Liver (tissue), 9 donors: ENCODE results near the gene GYG2. TPM values are rescaled to one million over a fixed set of nuclear protein-coding genes. Genes with fewer than 3 reads are reported as not detected.

Experiments
- DNase-seq: peaks from one replicate; pipeline ENCODE4 v3.0.0-alpha.2; 2017; ENCODE audit warnings: low spot score
- H3K27ac ChIP-seq, 2 donors: one replicate each; pipeline ENCODE4 v1.7.0; 2013; ENCODE audit warnings: inconsistent platforms in 2 of 2, low read length in 2 of 2, control low read depth in 1 of 2, low read depth in 1 of 2, mild to moderate bottlenecking in 1 of 2
- H3K27me3 ChIP-seq, 4 donors: one replicate each; pipeline versions ENCODE4 v1.6.1 to v1.7.0; 2013; ENCODE audit warnings: low read length in 3 of 4, inconsistent platforms in 1 of 4, mild to moderate bottlenecking in 1 of 4, moderate library complexity in 1 of 4; ENCODE audit not compliant: control insufficient read depth in 4 of 4, insufficient read depth in 4 of 4
- H3K36me3 ChIP-seq, 4 donors: one replicate each; pipeline versions ENCODE4 v1.6.1 to v1.7.0; 2013; ENCODE audit warnings: low read length in 3 of 4, mild to moderate bottlenecking in 3 of 4, low read depth in 1 of 4, moderate library complexity in 1 of 4; ENCODE audit not compliant: control insufficient read depth in 4 of 4, insufficient read depth in 3 of 4
- H3K4me1 ChIP-seq, 4 donors: one replicate each; pipeline versions ENCODE4 v1.6.1 to v1.7.0; 2013; ENCODE audit warnings: low read length in 3 of 4, mild to moderate bottlenecking in 3 of 4, moderate library complexity in 1 of 4; ENCODE audit not compliant: control insufficient read depth in 4 of 4, insufficient read depth in 4 of 4
- H3K4me3 ChIP-seq, 3 donors: one replicate each; pipeline versions ENCODE4 v1.6.1 to v1.7.0; 2013; ENCODE audit warnings: low read length in 3 of 3, control low read depth in 1 of 3, low read depth in 1 of 3, mild to moderate bottlenecking in 1 of 3
- H3K9ac ChIP-seq, 2 donors: one replicate each; pipeline ENCODE4 v1.7.0; 2013; ENCODE audit warnings: low read length in 2 of 2, mild to moderate bottlenecking in 2 of 2, moderate library complexity in 2 of 2, control low read depth in 1 of 2, low read depth in 1 of 2
- H3K9me3 ChIP-seq, 4 donors: one replicate each; pipeline versions ENCODE4 v1.6.1 to v1.7.0; 2013; ENCODE audit warnings: low read length in 3 of 4; ENCODE audit not compliant: control insufficient read depth in 4 of 4
- EGR1 ChIP-seq, 2 donors: IDR thresholded peaks; 2 replicates each; pipeline ENCODE4 v1.6.1; 2016 to 2018; ENCODE audit warnings: antibody characterized with exemption in 2 of 2, low read depth in 2 of 2
- FOXA1 ChIP-seq: IDR thresholded peaks from 2 replicates; pipeline ENCODE4 v1.6.1; 2016; ENCODE audit warnings: antibody characterized with exemption
- FOXA2 ChIP-seq: IDR thresholded peaks from 2 replicates; pipeline ENCODE4 v1.6.1; 2016; ENCODE audit warnings: antibody characterized with exemption
- GABPA ChIP-seq, 2 donors: IDR thresholded peaks in 1 of 2; conservative IDR thresholded peaks in 1 of 2; 2 replicates each; pipeline ENCODE4 v1.6.1; 2016; ENCODE audit warnings: antibody characterized with exemption in 2 of 2, mild to moderate bottlenecking in 1 of 2, moderate library complexity in 1 of 2
- HNF4A ChIP-seq, 2 donors: conservative IDR thresholded peaks; 2 replicates each; pipeline ENCODE4 v1.6.1; 2016; ENCODE audit warnings: antibody characterized with exemption in 2 of 2, mild to moderate bottlenecking in 2 of 2
- HNF4G ChIP-seq: IDR thresholded peaks from 2 replicates; pipeline ENCODE4 v1.6.1; 2016; ENCODE audit warnings: antibody characterized with exemption
- JUND ChIP-seq, 2 donors: IDR thresholded peaks; 2 replicates each; pipeline ENCODE4 v1.6.1; 2016; ENCODE audit warnings: antibody characterized with exemption in 2 of 2
- NR2F2 ChIP-seq: IDR thresholded peaks from 2 replicates; pipeline ENCODE4 v1.6.1; 2016; ENCODE audit warnings: antibody characterized with exemption
- RAD21 ChIP-seq, 2 donors: IDR thresholded peaks; 2 replicates each; pipeline ENCODE4 v1.6.1; 2016; ENCODE audit warnings: antibody characterized with exemption in 2 of 2, mild to moderate bottlenecking in 2 of 2
- RXRA ChIP-seq, 2 donors: IDR thresholded peaks; 2 replicates each; pipeline ENCODE4 v1.6.1; 2017 to 2018; ENCODE audit warnings: antibody characterized with exemption in 2 of 2, mild to moderate bottlenecking in 1 of 2
- SP1 ChIP-seq: IDR thresholded peaks from 2 replicates; pipeline ENCODE4 v1.6.1; 2018; ENCODE audit warnings: antibody characterized with exemption, mild to moderate bottlenecking
- TAF1 ChIP-seq: conservative IDR thresholded peaks from 2 replicates; pipeline ENCODE4 v1.6.1; 2016; ENCODE audit warnings: antibody characterized with exemption, mild to moderate bottlenecking
- YY1 ChIP-seq: IDR thresholded peaks from 2 replicates; pipeline ENCODE4 v1.6.1; 2016; ENCODE audit warnings: antibody characterized with exemption, mild to moderate bottlenecking
- WGBS: extraction: QIAGEN DNeasy Blood & Tissue Kit; methylation state at CpG from one replicate; pipeline ENCODE4 v1.1.7; 2013; 5-methylcytosine and 5-hydroxymethylcytosine counted together
- polyA plus RNA-seq, 2 donors: library from polyadenylated mRNA; stranded (reverse) in 1 of 2; unstranded in 1 of 2; fragments of 200-250 nt in 1 of 2; fragments of >200 nt in 1 of 2; fragmentation: Nextera tagmentation in 1 of 2; extraction: Ambion mirVana in 1 of 2; gene quantifications; one replicate each; pipeline versions ENCODE4 v1.2.1 to v1.2.3, GENCODE V29; 2013 to 2015
- total RNA-seq, 2 donors: library from RNA; depleted of rRNA; stranded (reverse); fragments of >200 nt; gene quantifications; one replicate each; pipeline ENCODE4 v1.2.3, GENCODE V29; 2014
- TF ChIP-seq, protein P1 (sequence below): IDR thresholded peaks from 2 replicates; pipeline ENCODE4 v1.6.1; 2016; ENCODE audit warnings: antibody characterized with exemption
- TF ChIP-seq, protein P2 (sequence below): IDR thresholded peaks from 2 replicates; pipeline ENCODE4 v1.6.1; 2016; ENCODE audit warnings: antibody characterized with exemption
- TF ChIP-seq, protein P3 (sequence below): IDR thresholded peaks from 2 replicates; pipeline ENCODE4 v1.6.1; 2016; ENCODE audit warnings: antibody characterized with exemption
- TF ChIP-seq, protein P4 (sequence below): fragments of 150-350 bp; IDR thresholded peaks from 2 replicates; pipeline ENCODE4 v1.5.1; 2017; ENCODE audit warnings: improper control_type of control experiment, low read depth, low read length; ENCODE audit not compliant: missing input control
- TF ChIP-seq, protein P5 (sequence below): IDR thresholded peaks from 2 replicates; pipeline ENCODE4 v1.6.1; 2016; ENCODE audit warnings: antibody characterized with exemption, mild to moderate bottlenecking
- donor health status: healthy.
- donor health status: healthy.
- donor health status: healthy.
- donor health status: healthy.
- donor health status: healthy.

The GYG2 gene
- total and polyA plus RNA-seq, 4 donors = 11.3 to 32.6 (median 14.3) TPM

DNA sequence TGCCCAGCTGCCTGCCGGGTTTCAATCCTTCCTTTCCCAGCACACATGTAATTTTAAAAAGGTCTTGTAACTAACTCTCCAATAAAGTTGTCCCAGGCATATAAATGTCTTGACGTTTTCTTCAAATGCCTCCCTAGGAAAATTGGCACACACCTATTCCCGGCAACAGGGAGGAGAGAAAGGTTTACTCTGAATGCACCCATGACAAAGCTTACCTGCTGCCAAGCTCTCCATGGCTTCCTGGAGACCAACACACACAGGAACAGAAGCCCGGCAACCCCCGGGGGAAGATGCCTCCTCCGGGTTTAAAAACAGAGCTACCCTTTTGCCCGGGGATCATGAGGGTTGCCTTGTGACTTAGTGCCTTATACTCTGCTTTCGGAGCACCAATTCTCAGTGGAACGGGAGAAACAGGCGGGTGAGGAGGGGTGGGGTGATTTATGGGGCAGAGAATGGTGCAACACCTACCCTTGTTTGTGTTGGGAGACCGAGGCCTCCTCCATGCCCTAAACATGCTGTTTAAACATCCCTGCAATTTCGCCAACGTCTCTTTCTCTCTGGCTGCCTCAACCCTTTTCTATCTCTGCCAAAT, 4.8 kb upstream of the GYG2 start:
- Histone ChIP-seq H3K27ac (peak overlapping the region; percentile 32 to 64), H3K4me3 (peak overlapping the region in 2 of 3 donors; percentile 11 to 31)

More for the DNA sequence above, 4.8 kb upstream of the GYG2 start:
- peaks cover 0 to 21% (median 5%) of the 10 kb centered on the region in 4 donors for H3K4me1 ChIP-seq
- H3K9ac ChIP-seq = peak overlapping the region in 1 of 2 donors; percentile 14
- no peaks in the 10 kb centered on the region for H3K27me3 ChIP-seq
- no peaks in the 10 kb centered on the region for H3K36me3 ChIP-seq
- 23% methylated on average over 13 of the region's 13 CpGs for WGBS
- no peak for DNase-seq
- no peak for TF ChIP-seq NR2F2
- peak; percentile 28 to 47 for TF ChIP-seq HNF4A (conservative IDR thresholded peaks at IDR 0.05)
- TF ChIP-seq FOXA1 = no peak
- TF ChIP-seq, protein P1, sequence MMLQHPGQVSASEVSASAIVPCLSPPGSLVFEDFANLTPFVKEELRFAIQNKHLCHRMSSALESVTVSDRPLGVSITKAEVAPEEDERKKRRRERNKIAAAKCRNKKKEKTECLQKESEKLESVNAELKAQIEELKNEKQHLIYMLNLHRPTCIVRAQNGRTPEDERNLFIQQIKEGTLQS = no peak
- TF ChIP-seq FOXA2 = peak; percentile 21
- TF ChIP-seq EGR1 (IDR thresholded peaks at IDR 0.05; ENCODE audit: low read depth in 2 of 2) = no peak
- TF ChIP-seq TAF1 = no peak
- TF ChIP-seq, protein P2, sequence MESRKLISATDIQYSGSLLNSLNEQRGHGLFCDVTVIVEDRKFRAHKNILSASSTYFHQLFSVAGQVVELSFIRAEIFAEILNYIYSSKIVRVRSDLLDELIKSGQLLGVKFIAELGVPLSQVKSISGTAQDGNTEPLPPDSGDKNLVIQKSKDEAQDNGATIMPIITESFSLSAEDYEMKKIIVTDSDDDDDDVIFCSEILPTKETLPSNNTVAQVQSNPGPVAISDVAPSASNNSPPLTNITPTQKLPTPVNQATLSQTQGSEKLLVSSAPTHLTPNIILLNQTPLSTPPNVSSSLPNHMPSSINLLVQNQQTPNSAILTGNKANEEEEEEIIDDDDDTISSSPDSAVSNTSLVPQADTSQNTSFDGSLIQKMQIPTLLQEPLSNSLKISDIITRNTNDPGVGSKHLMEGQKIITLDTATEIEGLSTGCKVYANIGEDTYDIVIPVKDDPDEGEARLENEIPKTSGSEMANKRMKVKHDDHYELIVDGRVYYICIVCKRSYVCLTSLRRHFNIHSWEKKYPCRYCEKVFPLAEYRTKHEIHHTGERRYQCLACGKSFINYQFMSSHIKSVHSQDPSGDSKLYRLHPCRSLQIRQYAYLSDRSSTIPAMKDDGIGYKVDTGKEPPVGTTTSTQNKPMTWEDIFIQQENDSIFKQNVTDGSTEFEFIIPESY = no peak
- TF ChIP-seq RAD21 (IDR thresholded peaks at IDR 0.05) = no peak
- TF ChIP-seq, protein P3, sequence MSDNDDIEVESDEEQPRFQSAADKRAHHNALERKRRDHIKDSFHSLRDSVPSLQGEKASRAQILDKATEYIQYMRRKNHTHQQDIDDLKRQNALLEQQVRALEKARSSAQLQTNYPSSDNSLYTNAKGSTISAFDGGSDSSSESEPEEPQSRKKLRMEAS = no peak
- TF ChIP-seq JUND (IDR thresholded peaks at IDR 0.05) = no peak
- TF ChIP-seq, protein P4, sequence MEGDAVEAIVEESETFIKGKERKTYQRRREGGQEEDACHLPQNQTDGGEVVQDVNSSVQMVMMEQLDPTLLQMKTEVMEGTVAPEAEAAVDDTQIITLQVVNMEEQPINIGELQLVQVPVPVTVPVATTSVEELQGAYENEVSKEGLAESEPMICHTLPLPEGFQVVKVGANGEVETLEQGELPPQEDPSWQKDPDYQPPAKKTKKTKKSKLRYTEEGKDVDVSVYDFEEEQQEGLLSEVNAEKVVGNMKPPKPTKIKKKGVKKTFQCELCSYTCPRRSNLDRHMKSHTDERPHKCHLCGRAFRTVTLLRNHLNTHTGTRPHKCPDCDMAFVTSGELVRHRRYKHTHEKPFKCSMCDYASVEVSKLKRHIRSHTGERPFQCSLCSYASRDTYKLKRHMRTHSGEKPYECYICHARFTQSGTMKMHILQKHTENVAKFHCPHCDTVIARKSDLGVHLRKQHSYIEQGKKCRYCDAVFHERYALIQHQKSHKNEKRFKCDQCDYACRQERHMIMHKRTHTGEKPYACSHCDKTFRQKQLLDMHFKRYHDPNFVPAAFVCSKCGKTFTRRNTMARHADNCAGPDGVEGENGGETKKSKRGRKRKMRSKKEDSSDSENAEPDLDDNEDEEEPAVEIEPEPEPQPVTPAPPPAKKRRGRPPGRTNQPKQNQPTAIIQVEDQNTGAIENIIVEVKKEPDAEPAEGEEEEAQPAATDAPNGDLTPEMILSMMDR = no peak
- TF ChIP-seq, protein P5, sequence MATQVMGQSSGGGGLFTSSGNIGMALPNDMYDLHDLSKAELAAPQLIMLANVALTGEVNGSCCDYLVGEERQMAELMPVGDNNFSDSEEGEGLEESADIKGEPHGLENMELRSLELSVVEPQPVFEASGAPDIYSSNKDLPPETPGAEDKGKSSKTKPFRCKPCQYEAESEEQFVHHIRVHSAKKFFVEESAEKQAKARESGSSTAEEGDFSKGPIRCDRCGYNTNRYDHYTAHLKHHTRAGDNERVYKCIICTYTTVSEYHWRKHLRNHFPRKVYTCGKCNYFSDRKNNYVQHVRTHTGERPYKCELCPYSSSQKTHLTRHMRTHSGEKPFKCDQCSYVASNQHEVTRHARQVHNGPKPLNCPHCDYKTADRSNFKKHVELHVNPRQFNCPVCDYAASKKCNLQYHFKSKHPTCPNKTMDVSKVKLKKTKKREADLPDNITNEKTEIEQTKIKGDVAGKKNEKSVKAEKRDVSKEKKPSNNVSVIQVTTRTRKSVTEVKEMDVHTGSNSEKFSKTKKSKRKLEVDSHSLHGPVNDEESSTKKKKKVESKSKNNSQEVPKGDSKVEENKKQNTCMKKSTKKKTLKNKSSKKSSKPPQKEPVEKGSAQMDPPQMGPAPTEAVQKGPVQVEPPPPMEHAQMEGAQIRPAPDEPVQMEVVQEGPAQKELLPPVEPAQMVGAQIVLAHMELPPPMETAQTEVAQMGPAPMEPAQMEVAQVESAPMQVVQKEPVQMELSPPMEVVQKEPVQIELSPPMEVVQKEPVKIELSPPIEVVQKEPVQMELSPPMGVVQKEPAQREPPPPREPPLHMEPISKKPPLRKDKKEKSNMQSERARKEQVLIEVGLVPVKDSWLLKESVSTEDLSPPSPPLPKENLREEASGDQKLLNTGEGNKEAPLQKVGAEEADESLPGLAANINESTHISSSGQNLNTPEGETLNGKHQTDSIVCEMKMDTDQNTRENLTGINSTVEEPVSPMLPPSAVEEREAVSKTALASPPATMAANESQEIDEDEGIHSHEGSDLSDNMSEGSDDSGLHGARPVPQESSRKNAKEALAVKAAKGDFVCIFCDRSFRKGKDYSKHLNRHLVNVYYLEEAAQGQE = peak; percentile 48
- no peak for TF ChIP-seq GABPA (IDR thresholded peaks at IDR 0.05 in 1 of 2, conservative IDR thresholded peaks at IDR 0.05 in 1 of 2)
- peak; percentile 39 for TF ChIP-seq SP1
- peak in 1 of 2 donors; percentile 38 for TF ChIP-seq RXRA (IDR thresholded peaks at IDR 0.05)
- TF ChIP-seq YY1 = peak; percentile 38
- TF ChIP-seq HNF4G = no peak
- no peaks in the 10 kb centered on the region for H3K9me3 ChIP-seq
